GM12891 (cell line): ENCODE results near the gene SHROOM4.

Experiments used
- POLR2A ChIP-seq: IDR thresholded peaks from 2 replicates; pipeline ENCODE4 v1.6.1; 2011; ENCODE audit warnings: low read depth, low read length, control low read depth
- POLR2AphosphoS5 ChIP-seq: IDR thresholded peaks from 2 replicates; pipeline ENCODE4 v1.6.1; 2011; ENCODE audit warnings: low read depth, low read length, control low read depth

DNA sequence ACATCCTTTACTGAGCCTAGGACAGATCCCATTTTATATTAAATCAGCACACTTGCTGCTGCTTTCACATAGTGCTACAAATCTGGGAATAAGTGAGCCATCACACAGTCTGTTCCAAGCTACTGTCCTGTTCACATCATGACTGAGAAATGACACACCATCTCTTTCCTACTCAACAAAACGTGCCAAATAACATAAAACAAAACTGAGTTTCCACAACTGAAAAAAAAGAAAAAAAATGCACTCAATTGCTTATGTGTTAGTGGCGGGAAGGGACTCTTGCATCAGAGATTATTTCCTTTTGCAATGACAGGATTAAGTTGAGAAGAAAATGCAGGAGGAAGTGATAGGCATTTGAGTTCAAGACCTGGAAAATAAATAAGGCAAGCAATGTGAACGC lies 109.0 kb downstream of the SHROOM4 start:
- TF ChIP-seq POLR2A (no peak), POLR2AphosphoS5 (no peak)
